ENCODE measurements around the gene PCP2. TPM values are rescaled to one million over a fixed set of nuclear protein-coding genes. Genes with fewer than 3 reads are reported as not detected.

Gene PCP2
- total and polyA plus RNA-seq, 2 experiments from 2014 or later: not detected

- Histone ChIP-seq H3K79me2 (ENCODE audit: insufficient read depth) (no peaks in the 10 kb centered on the region), H2AFZ (no peak overlapping the region), H3K36me3 (ENCODE audit: low read depth) (no peaks in the 10 kb centered on the region), H3K4me2 (ENCODE audit: unreplicated experiment) (no peak overlapping the region), H3K9me2 (ENCODE audit: insufficient read depth) (no peaks in the 10 kb centered on the region), H4K20me1 (ENCODE audit: insufficient read depth) (no peaks in the 10 kb centered on the region), H3K27ac (no peak overlapping the region), H3K4me3 (no peak overlapping the region), H3F3A (ENCODE audit: insufficient read depth) (no peaks in the 10 kb centered on the region), H3K27me3 (replicated peaks; ENCODE audit: insufficient read depth) (peaks cover 18% of the 10 kb centered on the region), H3K9ac (no peak overlapping the region), H3K9me3 (ENCODE audit: low read depth) (no peaks in the 10 kb centered on the region), H3K4me1 (ENCODE audit: insufficient read depth) (no peaks in the 10 kb centered on the region)
- in situ Hi-C loops (cut with MboI): no loop called here
- TF ChIP-seq EZH2phosphoT487 (IDR thresholded peaks at IDR 0.05; ENCODE audit: insufficient read depth, low read depth) (no peak), EZH2 (IDR thresholded peaks at IDR 0.05; ENCODE audit: insufficient read depth, poor library complexity, severe bottlenecking) (no peak)
- DNase-seq: peak; percentile 13
Measured at GRCh38 chr19:7600721-7601120, 32.8 kb downstream of the PCP2 start.

- Histone ChIP-seq H3K27me3 (replicated peaks; ENCODE audit: insufficient read depth) (peaks cover 40% of the 10 kb centered on the region), H4K20me1 (ENCODE audit: insufficient read depth) (no peaks in the 10 kb centered on the region), H3K9ac (no peak overlapping the region), H3K36me3 (ENCODE audit: low read depth) (no peaks in the 10 kb centered on the region), H3K9me3 (ENCODE audit: low read depth) (no peaks in the 10 kb centered on the region), H2AFZ (no peak overlapping the region), H3F3A (ENCODE audit: insufficient read depth) (no peaks in the 10 kb centered on the region), H3K4me2 (ENCODE audit: unreplicated experiment) (no peak overlapping the region), H3K9me2 (ENCODE audit: insufficient read depth) (no peaks in the 10 kb centered on the region), H3K4me1 (ENCODE audit: insufficient read depth) (no peaks in the 10 kb centered on the region), H3K4me3 (no peak overlapping the region), H3K79me2 (ENCODE audit: insufficient read depth) (no peaks in the 10 kb centered on the region), H3K27ac (no peak overlapping the region)
- in situ Hi-C loops (cut with MboI): no loop called here
- 55 to 62% methylated on average over 6 of the region's 6 CpGs for WGBS, 2 experiments (ENCODE audit: low coverage in 1 of 2, low lambda C conversion rate in 2 of 2, missing lambda C conversion rate in 2 of 2)
- no peak for DNase-seq
- TF ChIP-seq EZH2 (IDR thresholded peaks at IDR 0.05; ENCODE audit: insufficient read depth, poor library complexity, severe bottlenecking) (no peak), EZH2phosphoT487 (IDR thresholded peaks at IDR 0.05; ENCODE audit: insufficient read depth, low read depth) (no peak)
Measured at GRCh38 chr19:7598180-7598579, 35.3 kb downstream of the PCP2 start.

- TF ChIP-seq EZH2 (IDR thresholded peaks at IDR 0.05; ENCODE audit: insufficient read depth, poor library complexity, severe bottlenecking) (no peak), EZH2phosphoT487 (IDR thresholded peaks at IDR 0.05; ENCODE audit: insufficient read depth, low read depth) (no peak)
- Histone ChIP-seq H3K4me1 (ENCODE audit: insufficient read depth) (no peaks in the 10 kb centered on the region), H3K4me3 (no peak overlapping the region), H3K9ac (no peak overlapping the region), H2AFZ (no peak overlapping the region), H3K79me2 (ENCODE audit: insufficient read depth) (no peaks in the 10 kb centered on the region), H3K27me3 (replicated peaks; ENCODE audit: insufficient read depth) (peaks cover 40% of the 10 kb centered on the region), H3F3A (ENCODE audit: insufficient read depth) (no peaks in the 10 kb centered on the region), H4K20me1 (ENCODE audit: insufficient read depth) (no peaks in the 10 kb centered on the region), H3K9me3 (ENCODE audit: low read depth) (no peaks in the 10 kb centered on the region), H3K9me2 (ENCODE audit: insufficient read depth) (no peaks in the 10 kb centered on the region), H3K27ac (no peak overlapping the region), H3K36me3 (ENCODE audit: low read depth) (no peaks in the 10 kb centered on the region), H3K4me2 (ENCODE audit: unreplicated experiment) (no peak overlapping the region)
- in situ Hi-C loops (cut with MboI): no loop called here
- WGBS, 2 experiments (ENCODE audit: low coverage in 1 of 2, low lambda C conversion rate in 2 of 2, missing lambda C conversion rate in 2 of 2): 62% methylated on average over 9 of the region's 9 CpGs
- DNase-seq: peak; percentile 23
Measured at GRCh38 chr19:7597689-7598088, 35.8 kb downstream of the PCP2 start.

GRCh38 chr19:7596211-7596937 is 37.1 kb downstream of the PCP2 start:
- 2 to 3% methylated on average over 29 to 35 of the region's 70 CpGs for WGBS, 2 experiments (ENCODE audit: low coverage in 1 of 2, low lambda C conversion rate in 2 of 2, missing lambda C conversion rate in 2 of 2)
- no peaks in the 10 kb centered on the region for H3K4me1 ChIP-seq (ENCODE audit: insufficient read depth)
- peaks cover 40% of the 10 kb centered on the region for H3K27me3 ChIP-seq (replicated peaks; ENCODE audit: insufficient read depth)
- H3K27ac ChIP-seq: no peak overlapping the region
- H3F3A ChIP-seq (ENCODE audit: insufficient read depth): no peaks in the 10 kb centered on the region
- DNase-seq: no peak
- no peak overlapping the region for H3K4me3 ChIP-seq
- H3K36me3 ChIP-seq (ENCODE audit: low read depth): no peaks in the 10 kb centered on the region
- no peak overlapping the region for H3K4me2 ChIP-seq (ENCODE audit: unreplicated experiment)
- H3K79me2 ChIP-seq (ENCODE audit: insufficient read depth): no peaks in the 10 kb centered on the region
- no peaks in the 10 kb centered on the region for H3K9me3 ChIP-seq (ENCODE audit: low read depth)
- in situ Hi-C loops (cut with MboI): no loop called here
- no peaks in the 10 kb centered on the region for H4K20me1 ChIP-seq (ENCODE audit: insufficient read depth)
- TF ChIP-seq EZH2phosphoT487 (IDR thresholded peaks at IDR 0.05; ENCODE audit: insufficient read depth, low read depth): 0 out of 2 replicates have a peak, but pooled peaks have one; percentile 44
- TF ChIP-seq EZH2 (IDR thresholded peaks at IDR 0.05; ENCODE audit: insufficient read depth, poor library complexity, severe bottlenecking): peak; percentile 70
- no peak overlapping the region for H3K9ac ChIP-seq
- no peak overlapping the region for H2AFZ ChIP-seq
- H3K9me2 ChIP-seq (ENCODE audit: insufficient read depth): no peaks in the 10 kb centered on the region

All from GM23248 (cell line).